ENCODE results near the gene SPSB4. TPM values are rescaled to one million over a fixed set of nuclear protein-coding genes. Genes with fewer than 3 reads are reported as not detected.
"Not testable (repeated sequence)": the region's sequence is repeated elsewhere in the genome, so short reads cannot be mapped to it uniquely, and the experiment has no call there.

Gene SPSB4
- total RNA-seq, 2 donors from 2014 or later = 18.2 to 48.1 TPM

- intact Hi-C loops (cut with DNase I) = no loop called here
- no peak overlapping the region for H3K27ac ChIP-seq
- no peaks in the 10 kb centered on the region for H3K27me3 ChIP-seq
- H3K36me3 ChIP-seq (replicated peaks in 1 of 2; ENCODE audit: insufficient read depth in 1 of 2, low read depth in 2 of 2) = no peaks in the 10 kb centered on the region
- no peaks in the 10 kb centered on the region for H3K9me3 ChIP-seq
- no peak overlapping the region for H3K4me3 ChIP-seq
- DNase-seq (no peak), ATAC-seq (no peak)
- 95 to 96% methylated on average over 1 of the region's 1 CpG for whole genome bisulfite sequencing, 2 donors
- H3K4me1 ChIP-seq = peaks cover 16% of the 10 kb centered on the region
- TF ChIP-seq POLR2A (IDR thresholded peaks at IDR 0.05) = no peak
- TF ChIP-seq, protein P1, sequence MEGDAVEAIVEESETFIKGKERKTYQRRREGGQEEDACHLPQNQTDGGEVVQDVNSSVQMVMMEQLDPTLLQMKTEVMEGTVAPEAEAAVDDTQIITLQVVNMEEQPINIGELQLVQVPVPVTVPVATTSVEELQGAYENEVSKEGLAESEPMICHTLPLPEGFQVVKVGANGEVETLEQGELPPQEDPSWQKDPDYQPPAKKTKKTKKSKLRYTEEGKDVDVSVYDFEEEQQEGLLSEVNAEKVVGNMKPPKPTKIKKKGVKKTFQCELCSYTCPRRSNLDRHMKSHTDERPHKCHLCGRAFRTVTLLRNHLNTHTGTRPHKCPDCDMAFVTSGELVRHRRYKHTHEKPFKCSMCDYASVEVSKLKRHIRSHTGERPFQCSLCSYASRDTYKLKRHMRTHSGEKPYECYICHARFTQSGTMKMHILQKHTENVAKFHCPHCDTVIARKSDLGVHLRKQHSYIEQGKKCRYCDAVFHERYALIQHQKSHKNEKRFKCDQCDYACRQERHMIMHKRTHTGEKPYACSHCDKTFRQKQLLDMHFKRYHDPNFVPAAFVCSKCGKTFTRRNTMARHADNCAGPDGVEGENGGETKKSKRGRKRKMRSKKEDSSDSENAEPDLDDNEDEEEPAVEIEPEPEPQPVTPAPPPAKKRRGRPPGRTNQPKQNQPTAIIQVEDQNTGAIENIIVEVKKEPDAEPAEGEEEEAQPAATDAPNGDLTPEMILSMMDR (IDR thresholded peaks at IDR 0.05) = no peak
Measured at GRCh38 chr3:141116721-141117120, 65.6 kb downstream of the SPSB4 start.

DNA sequence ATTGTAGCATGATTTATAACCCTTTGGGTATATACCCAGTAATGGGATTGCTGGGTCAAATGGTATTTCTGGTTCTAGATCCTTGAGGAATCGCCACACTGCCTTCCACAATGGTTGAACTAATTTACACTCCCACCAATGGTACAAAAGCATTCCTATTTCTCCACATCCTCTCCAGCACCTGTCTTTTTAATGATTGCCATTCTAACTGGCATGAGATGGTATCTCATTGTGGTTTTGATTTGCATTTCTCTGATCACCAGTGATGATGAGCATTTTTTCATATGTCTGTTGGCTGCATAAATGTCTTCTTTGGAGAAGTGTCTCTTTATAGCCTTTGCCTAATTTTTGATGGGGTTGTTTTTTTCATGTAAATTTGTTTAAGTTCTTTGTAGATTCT is 66.8 kb downstream of the SPSB4 start:
- H3K4me3 ChIP-seq; H3K27ac ChIP-seq; intact Hi-C loops (cut with DNase I); H3K9me3 ChIP-seq; DNase-seq; ATAC-seq; H3K27me3 ChIP-seq; H3K36me3 ChIP-seq (replicated peaks in 1 of 2; ENCODE audit: insufficient read depth in 1 of 2, low read depth in 2 of 2): not testable (repeated sequence)
- H3K4me1 ChIP-seq = peaks cover 28% of the 10 kb centered on the region
- WGBS, 2 donors = 96 to 100% methylated on average over 1 of the region's 1 CpG

DNA sequence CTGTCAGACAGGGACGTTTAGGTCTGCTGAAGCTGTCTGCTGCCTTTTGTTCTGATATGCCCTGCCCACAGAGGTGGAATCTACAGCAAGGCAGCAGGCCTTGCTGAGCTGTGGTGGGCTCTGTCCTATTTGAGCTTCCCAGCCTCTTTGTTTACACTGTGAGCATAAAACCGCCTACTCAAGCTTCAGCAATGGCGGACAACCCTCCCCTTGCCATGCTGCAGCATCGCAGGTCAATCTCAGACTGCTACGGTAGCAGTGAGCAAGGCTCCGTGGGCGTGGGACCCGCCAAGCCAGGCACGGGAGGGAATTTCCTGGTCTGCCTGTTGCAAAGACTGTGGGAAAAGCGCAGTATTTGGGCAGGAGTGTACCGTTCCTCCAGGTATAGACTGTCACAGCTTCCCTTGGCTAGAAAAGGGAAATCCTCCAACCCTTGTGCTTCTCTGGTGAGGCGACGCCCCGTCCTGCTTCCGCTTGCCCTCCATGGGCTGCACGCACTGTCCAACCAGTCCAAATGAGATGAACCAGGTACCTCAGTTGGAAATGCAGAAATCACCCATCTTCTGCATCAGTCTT is 71.4 kb downstream of the SPSB4 start:
- H3K36me3 ChIP-seq (replicated peaks in 1 of 2; ENCODE audit: insufficient read depth in 1 of 2, low read depth in 2 of 2) = no peaks in the 10 kb centered on the region
- 86% methylated on average over 12 to 16 of the region's 16 CpGs for WGBS, 2 donors
- H3K27me3 ChIP-seq = no peaks in the 10 kb centered on the region
- no peak for ATAC-seq
- H3K9me3 ChIP-seq = no peaks in the 10 kb centered on the region
- H3K4me1 ChIP-seq = peaks cover 47% of the 10 kb centered on the region
- no peak for DNase-seq
- no peak for TF ChIP-seq POLR2A (IDR thresholded peaks at IDR 0.05)
- TF ChIP-seq, protein P1 (IDR thresholded peaks at IDR 0.05) = no peak
- intact Hi-C loops (cut with DNase I) = no loop called here
- H3K4me3 ChIP-seq = no peak overlapping the region
- no peak overlapping the region for H3K27ac ChIP-seq

DNA sequence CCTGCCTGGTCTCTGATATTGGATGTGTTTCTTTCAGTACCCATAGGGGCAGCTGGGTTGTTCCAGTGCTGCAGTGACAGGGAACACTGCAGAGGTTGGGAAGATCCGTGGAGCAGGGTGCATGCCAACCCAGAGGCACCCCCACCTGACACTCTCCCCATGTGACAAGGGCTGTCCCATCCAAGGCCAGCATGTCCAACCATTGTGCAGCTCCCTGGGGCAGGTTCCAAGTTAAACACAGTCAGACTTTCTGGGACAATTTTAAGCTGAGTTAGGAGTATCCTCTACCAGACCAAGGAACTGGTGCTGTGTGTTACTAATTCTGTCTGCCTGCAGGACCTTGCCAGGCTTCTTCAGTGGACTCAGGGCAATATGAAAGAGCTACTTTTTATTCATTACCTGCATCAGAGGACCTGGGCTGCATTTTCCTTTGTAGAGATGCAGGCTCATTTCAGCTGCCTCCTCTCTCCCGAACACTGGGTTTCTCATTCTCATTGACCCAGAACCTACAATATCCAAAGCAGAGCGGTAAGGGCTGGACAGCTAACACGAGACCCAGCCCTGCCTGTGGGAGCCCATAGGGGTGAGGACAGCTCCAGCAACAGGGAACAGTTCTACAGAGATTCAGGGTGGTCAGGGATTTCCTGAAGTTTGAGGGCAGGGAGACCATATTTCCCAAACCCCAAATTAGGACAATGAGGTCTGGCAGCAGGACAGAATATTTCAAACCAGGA is 72.7 kb downstream of the SPSB4 start:
- Histone ChIP-seq H3K27me3 (no peaks in the 10 kb centered on the region), H3K27ac (no peak overlapping the region), H3K4me1 (peaks cover 49% of the 10 kb centered on the region), H3K4me3 (no peak overlapping the region), H3K9me3 (no peaks in the 10 kb centered on the region), H3K36me3 (replicated peaks in 1 of 2; ENCODE audit: insufficient read depth in 1 of 2, low read depth in 2 of 2) (no peaks in the 10 kb centered on the region)
- DNase-seq (peak; percentile 27 to 45 (median 37)), ATAC-seq (peak; percentile 71)
- intact Hi-C loops (cut with DNase I) = no loop called here
- TF ChIP-seq POLR2A (IDR thresholded peaks at IDR 0.05) = no peak
- TF ChIP-seq, protein P1 (IDR thresholded peaks at IDR 0.05) = no peak
- 66 to 100% methylated on average over 3 to 4 of the region's 4 CpGs for WGBS, 2 donors

DNA sequence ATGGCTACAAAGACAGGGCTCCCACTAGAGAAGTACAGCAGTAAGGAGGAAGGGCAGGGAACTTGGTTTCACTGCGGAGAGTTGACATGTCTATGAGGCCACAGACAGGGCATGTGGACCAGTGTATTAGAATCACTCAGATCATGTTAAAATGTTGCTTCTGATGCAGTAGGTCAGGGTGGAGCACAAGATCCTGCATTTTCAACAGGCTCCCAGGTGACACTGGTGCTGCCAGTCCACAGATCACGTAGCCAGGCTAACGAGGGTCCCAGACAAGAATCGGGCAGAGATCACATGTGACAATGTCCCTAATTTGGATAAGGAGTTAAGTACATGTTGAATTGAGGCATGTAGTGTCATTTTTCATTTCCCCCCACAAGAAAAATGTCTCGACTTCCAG is 73.6 kb downstream of the SPSB4 start:
- Histone ChIP-seq H3K4me1 (peaks cover 49% of the 10 kb centered on the region), H3K27me3 (no peaks in the 10 kb centered on the region), H3K4me3 (no peak overlapping the region), H3K9me3 (no peaks in the 10 kb centered on the region), H3K27ac (no peak overlapping the region), H3K36me3 (replicated peaks in 1 of 2; ENCODE audit: insufficient read depth in 1 of 2, low read depth in 2 of 2) (no peaks in the 10 kb centered on the region)
- no peak for TF ChIP-seq POLR2A (IDR thresholded peaks at IDR 0.05)
- TF ChIP-seq, protein P1 (IDR thresholded peaks at IDR 0.05) = no peak
- ATAC-seq (no peak), DNase-seq (no peak)
- WGBS, 2 donors = 81 to 92% methylated on average over 5 of the region's 5 CpGs
- intact Hi-C loops (cut with DNase I) = no loop called here

All from body of pancreas (tissue), 4 donors.